SK-N-MC (cell line): ENCODE results near the gene HES7.

Experiments used
- EZH2 ChIP-seq: fragments of 200-600 bp; sonication (generic); IDR thresholded peaks from one replicate; pipeline ENCODE4 v1.6.1; 2017; ENCODE audit warnings: antibody characterized with exemption
- POLR2AphosphoS5 ChIP-seq: IDR thresholded peaks from 2 replicates; pipeline ENCODE4 v1.6.1; 2012; ENCODE audit warnings: mild to moderate bottlenecking, low read depth, low read length, borderline replicate concordance

DNA sequence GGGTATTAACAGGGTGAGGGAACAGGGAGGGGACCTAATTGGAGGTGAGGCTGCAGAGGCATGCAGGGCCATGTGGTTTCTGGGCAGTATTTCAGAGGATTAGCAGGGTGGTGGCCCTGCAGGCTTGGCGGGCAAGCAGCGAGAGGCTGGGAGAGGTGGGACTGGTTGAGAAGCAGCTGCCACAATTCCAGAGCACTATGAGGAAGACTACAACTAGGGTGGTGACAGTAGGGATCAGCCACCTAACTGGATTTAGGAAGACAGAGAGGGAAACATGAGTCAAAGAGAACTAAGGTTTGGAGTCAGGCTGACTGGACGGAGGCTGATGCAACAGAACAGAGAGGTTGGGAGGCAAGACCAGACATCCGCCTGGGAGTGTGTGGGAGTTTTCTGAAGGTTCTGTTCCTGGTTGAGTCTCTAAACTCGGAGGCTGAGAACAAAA lies 17.9 kb downstream of the HES7 start:
- TF ChIP-seq POLR2AphosphoS5, result no peak
- TF ChIP-seq EZH2, result no peak
